A172 (cell line): ENCODE measurements around the gene FOXJ2. TPM values are rescaled to one million over a fixed set of nuclear protein-coding genes. Genes with fewer than 3 reads are reported as not detected.

Experiments used
- total RNA-seq: library from RNA; depleted of rRNA; stranded (reverse); fragments of >200 nt; shearing (Covaris generic); gene quantifications from 2 replicates; pipeline ENCODE4 v1.2.3, GENCODE V29; 2014; rRNA removed

FOXJ2 gene
- total RNA-seq, 1 experiment from 2014 or later, result 3.9 TPM

Other genes with a start within 250 kb of the FOXJ2 start
- not detected in 2 replicates for gene NANOG, start 243.3 kb upstream of the FOXJ2 start, total RNA-seq
- gene SLC2A14, start 159.8 kb upstream of the FOXJ2 start, total RNA-seq, result 0.12 TPM in 1 of 2 replicates, not detected in the other
- 16.3 and 17.0 TPM in 2 replicates for gene SLC2A3, start 96.5 kb upstream of the FOXJ2 start, total RNA-seq
- gene C3AR1, start 33.6 kb downstream of the FOXJ2 start, total RNA-seq, result 0.10 and 0.12 TPM in 2 replicates
- gene NECAP1, start 49.6 kb downstream of the FOXJ2 start, total RNA-seq, result 18.0 and 20.1 TPM in 2 replicates
- 6.4 TPM in 1 of 2 replicates, not detected in the other for gene CLEC4A, start 90.9 kb downstream of the FOXJ2 start, total RNA-seq
- gene ZNF705A, start 124.3 kb downstream of the FOXJ2 start, total RNA-seq, result not detected in 2 replicates
- gene FAM90A1, start 194.9 kb downstream of the FOXJ2 start, total RNA-seq, result not detected in 2 replicates